ENCODE measurements around the gene LATS2. TPM values are rescaled to one million over a fixed set of nuclear protein-coding genes. Genes with fewer than 3 reads are reported as not detected.

Gene LATS2
- total and polyA plus RNA-seq, 2 of the 8 experiments (the other 6 are each of a cell fraction or from before 2014, with no cell fraction given), result 8.3 to 26.2 TPM

- TF ChIP-seq ZNF274 (IDR thresholded peaks at IDR 0.05; ENCODE audit: borderline replicate concordance, extremely low read depth, low read length), result no peak
- no peak for TF ChIP-seq KDM1A (IDR thresholded peaks at IDR 0.05; ENCODE audit: borderline replicate concordance, low read length)
These were observed 1.6 kb upstream of the LATS2 start (continued) for GRCh38 chr13:21063031-21063430.
